Neural crest cell (in vitro differentiated cells): ENCODE data around the gene F13B. TPM values are rescaled to one million over a fixed set of nuclear protein-coding genes. Genes with fewer than 3 reads are reported as not detected.

ENCODE experiments used
- DNase-seq: peaks from one replicate; pipeline ENCODE4 v3.0.0; 2021; ENCODE audit warnings: low read depth, mixed read lengths, low spot score
- H3K27ac Mint-ChIP-seq: one replicate; pipeline ENCODE4 v1.8.0; 2021; ENCODE audit warnings: mild to moderate bottlenecking, mixed read lengths; ENCODE audit not compliant: unreplicated experiment
- H3K27me3 Mint-ChIP-seq: 2 replicates; pipeline ENCODE4 v1.8.0; 2021; ENCODE audit warnings: low read depth, mild to moderate bottlenecking, mixed read lengths
- H3K36me3 Mint-ChIP-seq: 2 replicates; pipeline ENCODE4 v1.8.0; 2021; ENCODE audit warnings: low read depth, mild to moderate bottlenecking, mixed read lengths
- H3K4me1 Mint-ChIP-seq: 2 replicates; pipeline ENCODE4 v1.8.0; 2021; ENCODE audit warnings: mixed read lengths
- H3K4me3 Mint-ChIP-seq: one replicate; pipeline ENCODE4 v1.8.0; 2021; ENCODE audit warnings: mild to moderate bottlenecking, mixed read lengths
- H3K9me3 Mint-ChIP-seq: 2 replicates; pipeline ENCODE4 v1.8.0; 2021; ENCODE audit warnings: mixed read lengths
- total RNA-seq: library from RNA; stranded (reverse); gene quantifications from 2 replicates; pipeline ENCODE4 v1.2.1, GENCODE V29; 2021
- TF ChIP-seq, protein P1 (sequence below): fragments of 200-600 bp; sonication (generic); conservative IDR thresholded peaks from 2 replicates; pipeline ENCODE4 v1.5.0; 2021; ENCODE audit warnings: antibody characterized with exemption, mild to moderate bottlenecking

Gene F13B
- total RNA-seq, 1 donor from 2014 or later, result not detected

DNA sequence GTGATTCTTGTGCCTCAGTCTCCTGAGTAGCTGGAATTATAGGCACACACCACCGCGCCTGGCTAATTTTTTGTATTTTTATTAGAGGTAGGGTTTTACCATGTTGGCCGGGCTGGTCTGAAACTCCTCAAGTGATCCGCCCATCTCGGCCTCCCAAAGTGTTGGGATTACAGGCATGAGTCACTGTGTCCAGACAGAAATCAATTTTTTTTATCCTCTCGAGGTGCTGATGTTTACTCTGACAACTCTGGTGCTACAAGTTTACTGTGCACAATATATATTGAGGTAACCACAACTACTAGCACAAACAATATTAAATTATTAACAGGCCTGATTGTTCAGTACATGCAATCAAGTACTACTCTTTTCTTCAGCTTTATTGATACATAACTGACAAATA, 39.7 kb downstream of the F13B start:
- no peaks in the 10 kb centered on the region for H3K36me3 Mint-ChIP-seq
- H3K9me3 Mint-ChIP-seq, result no peaks in the 10 kb centered on the region
- no peaks in the 10 kb centered on the region for H3K27me3 Mint-ChIP-seq
- H3K4me1 Mint-ChIP-seq, result no peaks in the 10 kb centered on the region
- H3K4me3 Mint-ChIP-seq, result no peak overlapping the region
- no peak for DNase-seq
- H3K27ac Mint-ChIP-seq, result no peak overlapping the region
- TF ChIP-seq, protein P1, sequence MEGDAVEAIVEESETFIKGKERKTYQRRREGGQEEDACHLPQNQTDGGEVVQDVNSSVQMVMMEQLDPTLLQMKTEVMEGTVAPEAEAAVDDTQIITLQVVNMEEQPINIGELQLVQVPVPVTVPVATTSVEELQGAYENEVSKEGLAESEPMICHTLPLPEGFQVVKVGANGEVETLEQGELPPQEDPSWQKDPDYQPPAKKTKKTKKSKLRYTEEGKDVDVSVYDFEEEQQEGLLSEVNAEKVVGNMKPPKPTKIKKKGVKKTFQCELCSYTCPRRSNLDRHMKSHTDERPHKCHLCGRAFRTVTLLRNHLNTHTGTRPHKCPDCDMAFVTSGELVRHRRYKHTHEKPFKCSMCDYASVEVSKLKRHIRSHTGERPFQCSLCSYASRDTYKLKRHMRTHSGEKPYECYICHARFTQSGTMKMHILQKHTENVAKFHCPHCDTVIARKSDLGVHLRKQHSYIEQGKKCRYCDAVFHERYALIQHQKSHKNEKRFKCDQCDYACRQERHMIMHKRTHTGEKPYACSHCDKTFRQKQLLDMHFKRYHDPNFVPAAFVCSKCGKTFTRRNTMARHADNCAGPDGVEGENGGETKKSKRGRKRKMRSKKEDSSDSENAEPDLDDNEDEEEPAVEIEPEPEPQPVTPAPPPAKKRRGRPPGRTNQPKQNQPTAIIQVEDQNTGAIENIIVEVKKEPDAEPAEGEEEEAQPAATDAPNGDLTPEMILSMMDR, result no peak

DNA sequence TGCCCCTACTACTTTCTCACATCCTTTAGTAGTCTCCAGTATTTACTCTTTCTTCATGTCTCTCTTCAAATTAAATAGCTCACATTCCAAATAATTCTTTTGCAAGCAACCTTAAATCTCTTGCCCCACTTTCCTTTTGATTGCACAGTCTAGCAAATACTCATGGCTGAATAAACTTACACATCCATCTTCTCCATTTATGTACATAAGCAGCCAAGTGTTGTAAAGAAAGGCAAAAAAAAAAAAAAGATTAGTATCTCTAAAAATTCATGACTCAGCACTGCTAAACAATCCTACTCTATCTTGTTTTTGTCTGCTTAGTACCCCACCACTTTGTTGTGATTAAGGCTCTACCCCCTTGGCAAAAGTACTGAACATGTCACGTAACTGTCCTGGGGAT, 42.6 kb downstream of the F13B start:
- TF ChIP-seq, protein P1, result no peak
- H3K9me3 Mint-ChIP-seq, result peaks cover 3% of the 10 kb centered on the region

DNA sequence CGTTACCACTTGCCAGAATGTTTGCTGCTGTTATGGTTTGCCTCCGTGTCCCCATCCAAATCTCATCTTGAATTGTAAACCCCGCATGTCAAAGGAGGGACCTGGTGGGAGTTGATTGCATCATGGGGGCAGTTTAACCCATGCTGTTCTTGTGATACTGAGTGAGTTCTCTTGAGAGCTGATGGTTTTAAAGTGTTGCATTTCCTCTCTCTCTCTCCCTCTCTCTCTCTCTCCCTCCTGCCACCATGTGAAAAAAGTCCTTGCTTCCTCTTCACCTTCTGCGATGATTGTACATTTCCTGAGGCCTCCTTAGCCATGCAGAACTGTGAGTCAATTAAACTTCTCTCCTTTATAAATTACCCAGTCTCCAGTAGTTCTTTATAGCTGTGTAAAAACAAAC, 45.3 kb downstream of the F13B start:
- Mint-ChIP-seq H3K4me1 (no peaks in the 10 kb centered on the region), H3K4me3 (no peak overlapping the region), H3K27ac (no peak overlapping the region), H3K36me3 (no peaks in the 10 kb centered on the region), H3K9me3 (peaks cover 3% of the 10 kb centered on the region), H3K27me3 (no peaks in the 10 kb centered on the region)
- TF ChIP-seq, protein P1, result no peak
- DNase-seq, result no peak

More for the DNA sequence above, 42.6 kb downstream of the F13B start:
- Mint-ChIP-seq H3K4me3 (no peak overlapping the region), H3K36me3 (no peaks in the 10 kb centered on the region), H3K4me1 (no peaks in the 10 kb centered on the region), H3K27me3 (no peaks in the 10 kb centered on the region), H3K27ac (no peak overlapping the region)
- no peak for DNase-seq

DNA sequence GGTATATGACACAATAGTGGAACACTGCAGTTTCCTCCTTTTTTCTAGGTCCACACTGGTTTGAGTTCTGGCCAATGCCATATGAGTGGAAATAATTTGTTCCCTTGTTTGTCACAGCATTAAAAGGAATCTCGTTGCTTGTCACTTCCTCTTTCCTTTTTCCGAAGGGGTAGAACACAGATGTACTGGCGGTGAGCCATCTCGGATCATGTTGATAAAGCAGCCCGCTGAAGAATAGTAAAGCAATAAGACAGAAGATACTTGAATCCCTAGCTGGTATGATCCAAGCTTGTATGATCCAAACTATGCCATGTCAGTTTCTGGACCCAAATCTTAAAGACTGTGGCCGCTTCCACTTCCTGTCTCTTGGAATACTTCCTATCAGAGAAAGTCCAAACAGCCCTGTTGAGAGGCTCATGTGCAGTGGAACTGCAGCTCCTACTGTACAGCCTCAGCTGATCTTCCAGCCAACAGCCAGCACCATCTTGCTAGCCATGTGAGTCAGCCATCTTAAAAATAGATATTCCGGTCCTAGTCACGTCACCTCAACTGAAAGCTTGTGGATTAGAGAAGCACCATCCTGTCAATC, 49.4 kb downstream of the F13B start:
- TF ChIP-seq, protein P1, result no peak
- Mint-ChIP-seq H3K9me3 (peaks cover 3% of the 10 kb centered on the region), H3K27ac (no peak overlapping the region), H3K36me3 (no peaks in the 10 kb centered on the region), H3K4me3 (no peak overlapping the region), H3K27me3 (no peaks in the 10 kb centered on the region), H3K4me1 (no peaks in the 10 kb centered on the region)
- DNase-seq, result no peak

DNA sequence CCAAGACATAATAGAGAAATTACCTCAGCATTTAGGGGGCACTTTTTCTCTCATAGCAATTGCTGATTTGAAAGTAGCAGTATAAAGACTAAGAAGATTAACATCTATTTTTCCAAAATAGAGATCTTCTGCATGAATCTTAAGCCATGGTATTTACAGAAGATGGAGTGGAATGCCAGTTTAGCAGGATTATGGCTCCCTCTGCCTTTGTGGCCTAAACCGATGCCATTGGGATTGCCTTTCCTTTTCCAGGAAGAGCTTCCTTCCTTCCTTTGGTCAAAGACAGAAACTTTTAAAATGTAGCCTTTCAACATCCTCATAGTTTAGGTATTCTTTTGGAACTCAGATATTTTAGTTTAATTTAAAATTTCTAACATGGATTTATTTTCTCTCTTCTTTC, 50.3 kb downstream of the F13B start:
- Mint-ChIP-seq H3K4me3 (no peak overlapping the region), H3K36me3 (no peaks in the 10 kb centered on the region)
- TF ChIP-seq, protein P1, result no peak

DNA sequence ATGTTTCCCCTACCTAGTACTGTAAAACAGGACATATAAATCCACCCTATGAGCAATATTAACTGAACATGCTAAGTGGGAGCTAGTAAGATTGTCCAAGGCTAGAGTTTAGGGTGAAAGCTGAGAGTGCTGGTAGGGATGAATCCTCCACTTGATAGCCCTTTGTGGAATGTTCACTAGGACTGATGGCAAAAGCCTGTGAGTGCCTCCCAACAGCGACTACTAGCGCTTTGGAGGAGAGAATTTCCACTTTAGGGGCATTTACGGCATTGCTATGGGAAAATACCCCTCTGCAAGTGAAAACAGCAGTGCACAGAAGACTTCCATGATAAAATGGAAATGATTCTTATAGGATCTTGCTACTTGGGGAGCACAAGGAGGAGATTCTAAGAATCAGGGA, 53.8 kb downstream of the F13B start:
- Mint-ChIP-seq H3K27ac (no peak overlapping the region), H3K36me3 (peaks cover 2% of the 10 kb centered on the region), H3K4me1 (no peaks in the 10 kb centered on the region), H3K4me3 (no peak overlapping the region), H3K9me3 (peaks cover 2% of the 10 kb centered on the region), H3K27me3 (no peaks in the 10 kb centered on the region)
- no peak for DNase-seq
- TF ChIP-seq, protein P1, result no peak

More for the DNA sequence above, 50.3 kb downstream of the F13B start:
- H3K27ac Mint-ChIP-seq, result no peak overlapping the region
- H3K27me3 Mint-ChIP-seq, result no peaks in the 10 kb centered on the region
- peaks cover 3% of the 10 kb centered on the region for H3K9me3 Mint-ChIP-seq
- no peak for DNase-seq
- H3K4me1 Mint-ChIP-seq, result no peaks in the 10 kb centered on the region
